Right lobe of liver (tissue), 6 donors: Measurements from ENCODE around the gene TBX1. TPM values are rescaled to one million over a fixed set of nuclear protein-coding genes. Genes with fewer than 3 reads are reported as not detected.
A peak's percentile ranks its signal among the peaks of the same experiment; 100 is the strongest.

Experiments used
- ATAC-seq, 4 donors: fragments of 200-7000 bp; cut with Tn5 transposase; one replicate each; pipeline ENCODE4 v1.9.1; 2020; ENCODE audit warnings: mild to moderate bottlenecking in 4 of 4, moderate library complexity in 4 of 4
- DNase-seq, 3 donors: peaks; one replicate each; pipeline ENCODE4 v3.0.0-alpha.2; 2020
- H3K27ac ChIP-seq, 3 donors: fragments of 200-600 bp; one replicate each; pipeline ENCODE4 v1.8.0; 2022
- H3K27me3 ChIP-seq, 2 donors: fragments of 200-600 bp; one replicate each; pipeline ENCODE4 v1.8.0; 2022
- H3K36me3 ChIP-seq, 4 donors: fragments of 200-600 bp; sonication (generic) in 1 of 4; one replicate each; pipeline versions ENCODE4 v1.5.1 to v1.8.0; 2017 to 2022; ENCODE audit warnings: control low read depth in 1 of 4
- H3K4me1 ChIP-seq, 4 donors: fragments of 200-600 bp; sonication (generic) in 1 of 4; one replicate each; pipeline versions ENCODE4 v1.5.1 to v1.8.0; 2017 to 2022; ENCODE audit warnings: control low read depth in 1 of 4
- H3K4me3 ChIP-seq, 3 donors: fragments of 200-600 bp; one replicate each; pipeline ENCODE4 v1.8.0; 2022
- H3K9me3 ChIP-seq, 4 donors: fragments of 200-600 bp; sonication (generic) in 1 of 4; one replicate each; pipeline versions ENCODE4 v1.5.1 to v1.8.0; 2017 to 2022; ENCODE audit warnings: control low read depth in 1 of 4
- POLR2A ChIP-seq: fragments of 450-650 bp; IDR thresholded peaks from one replicate; pipeline ENCODE4 v1.6.1; 2017; ENCODE audit warnings: antibody characterized with exemption, mild to moderate bottlenecking
- WGBS: methylation state at CpG from one replicate; pipeline ENCODE4 v1.1.6; 2018; ENCODE audit warnings: low coverage, low lambda C conversion rate; ENCODE audit not compliant: insufficient coverage; ENCODE audit errors: missing lambda C conversion rate; 5-methylcytosine and 5-hydroxymethylcytosine counted together
- intact Hi-C, 2 donors: fragments of 100-400 bp; cut with DNase I; formaldehyde crosslinking; loops; one replicate each; pipeline versions ENCODE4 v1.11.2 to v1.14.1; 2022
- total RNA-seq, 6 experiments: library from RNA; depleted of rRNA in 2 of 6; stranded (reverse); fragments of >200 nt in 2 of 6; fragmentation: NEBNext Ultra II Directional in 3 of 6; extraction: Animal tissue kit (Norgen Biotek cat#: 25700) in 3 of 6; gene quantifications; one replicate each; pipeline versions ENCODE4 v1.1.0 to v1.2.4, GENCODE V29; 2016 to 2023
- TF ChIP-seq, protein P1 (sequence below), 4 donors: fragments of 200-600 bp in 3 of 4; fragments of 450-650 bp in 1 of 4; IDR thresholded peaks; one replicate each; pipeline versions ENCODE4 v1.5.1 to v1.8.0; 2016 to 2022; ENCODE audit warnings: antibody characterized with exemption in 4 of 4, mild to moderate bottlenecking in 2 of 4
- donor health status: DM: no; HTN: yes; CAD: no.
- donor health status: DM: no; HTN: no; CAD: no.
- donor health status: DM: no; HTN: no; CAD: no.
- donor health status: DM: no; HTN: yes; CAD: no.
- donor health status: DM: no; HTN: yes; CAD: no.

The TBX1 gene
- total RNA-seq, 6 experiments from 2014 or later: 0.24 to 0.37 (median 0.30) TPM; not detected in 2

DNA sequence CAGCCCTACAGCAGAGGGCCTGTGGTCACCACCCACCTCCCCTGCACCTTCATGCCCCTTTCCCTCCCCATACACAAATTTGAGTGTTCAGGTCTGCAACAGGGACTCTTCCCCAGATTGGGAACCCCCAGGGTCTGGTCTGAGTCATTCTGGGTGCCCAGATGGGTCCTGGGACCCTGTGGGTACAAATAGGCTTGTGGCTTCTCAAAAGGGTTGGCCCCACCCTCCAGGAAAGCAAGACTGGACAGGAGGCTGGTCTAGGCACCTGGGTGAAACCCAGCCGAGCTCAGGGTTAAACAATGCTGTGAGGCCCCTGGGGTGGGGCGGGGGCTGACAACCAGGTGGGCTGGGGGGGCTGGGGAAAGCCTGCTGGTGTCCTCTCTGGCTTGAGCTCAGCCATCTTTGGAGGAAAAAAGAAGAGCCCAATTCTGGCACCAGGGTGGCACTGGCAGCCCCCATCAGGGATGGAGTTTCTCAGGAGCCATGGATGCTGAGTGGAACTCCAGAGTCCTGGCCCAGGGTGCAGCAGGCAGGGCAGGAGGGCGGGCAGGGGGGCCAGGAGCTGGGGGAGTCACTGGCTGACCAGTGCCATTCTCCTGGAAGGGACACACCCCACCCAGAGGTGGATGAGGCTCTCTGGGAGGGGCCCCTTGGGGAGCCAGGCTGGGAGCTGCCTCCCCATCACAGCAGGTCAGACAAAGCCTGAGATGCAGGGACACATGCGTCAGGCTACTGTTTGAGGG, 45.2 kb upstream of the TBX1 start:
- H3K36me3 ChIP-seq: no peaks in the 10 kb centered on the region
- H3K4me3 ChIP-seq: peak overlapping the region in 1 of 3 donors; percentile 50
- H3K9me3 ChIP-seq: no peaks in the 10 kb centered on the region
- ATAC-seq: no peak
- intact Hi-C loops: no loop called here
- H3K27ac ChIP-seq: no peak overlapping the region
- WGBS: no CpG with 5 or more reads among the region's 4 CpGs
- H3K4me1 ChIP-seq: peaks cover 0 to 12% (median 0%) of the 10 kb centered on the region in 4 donors
- TF ChIP-seq, protein P1, sequence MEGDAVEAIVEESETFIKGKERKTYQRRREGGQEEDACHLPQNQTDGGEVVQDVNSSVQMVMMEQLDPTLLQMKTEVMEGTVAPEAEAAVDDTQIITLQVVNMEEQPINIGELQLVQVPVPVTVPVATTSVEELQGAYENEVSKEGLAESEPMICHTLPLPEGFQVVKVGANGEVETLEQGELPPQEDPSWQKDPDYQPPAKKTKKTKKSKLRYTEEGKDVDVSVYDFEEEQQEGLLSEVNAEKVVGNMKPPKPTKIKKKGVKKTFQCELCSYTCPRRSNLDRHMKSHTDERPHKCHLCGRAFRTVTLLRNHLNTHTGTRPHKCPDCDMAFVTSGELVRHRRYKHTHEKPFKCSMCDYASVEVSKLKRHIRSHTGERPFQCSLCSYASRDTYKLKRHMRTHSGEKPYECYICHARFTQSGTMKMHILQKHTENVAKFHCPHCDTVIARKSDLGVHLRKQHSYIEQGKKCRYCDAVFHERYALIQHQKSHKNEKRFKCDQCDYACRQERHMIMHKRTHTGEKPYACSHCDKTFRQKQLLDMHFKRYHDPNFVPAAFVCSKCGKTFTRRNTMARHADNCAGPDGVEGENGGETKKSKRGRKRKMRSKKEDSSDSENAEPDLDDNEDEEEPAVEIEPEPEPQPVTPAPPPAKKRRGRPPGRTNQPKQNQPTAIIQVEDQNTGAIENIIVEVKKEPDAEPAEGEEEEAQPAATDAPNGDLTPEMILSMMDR (IDR thresholded peaks at IDR 0.05): no peak
- no peak for TF ChIP-seq POLR2A
- no peak for DNase-seq
- H3K27me3 ChIP-seq: no peaks in the 10 kb centered on the region

DNA sequence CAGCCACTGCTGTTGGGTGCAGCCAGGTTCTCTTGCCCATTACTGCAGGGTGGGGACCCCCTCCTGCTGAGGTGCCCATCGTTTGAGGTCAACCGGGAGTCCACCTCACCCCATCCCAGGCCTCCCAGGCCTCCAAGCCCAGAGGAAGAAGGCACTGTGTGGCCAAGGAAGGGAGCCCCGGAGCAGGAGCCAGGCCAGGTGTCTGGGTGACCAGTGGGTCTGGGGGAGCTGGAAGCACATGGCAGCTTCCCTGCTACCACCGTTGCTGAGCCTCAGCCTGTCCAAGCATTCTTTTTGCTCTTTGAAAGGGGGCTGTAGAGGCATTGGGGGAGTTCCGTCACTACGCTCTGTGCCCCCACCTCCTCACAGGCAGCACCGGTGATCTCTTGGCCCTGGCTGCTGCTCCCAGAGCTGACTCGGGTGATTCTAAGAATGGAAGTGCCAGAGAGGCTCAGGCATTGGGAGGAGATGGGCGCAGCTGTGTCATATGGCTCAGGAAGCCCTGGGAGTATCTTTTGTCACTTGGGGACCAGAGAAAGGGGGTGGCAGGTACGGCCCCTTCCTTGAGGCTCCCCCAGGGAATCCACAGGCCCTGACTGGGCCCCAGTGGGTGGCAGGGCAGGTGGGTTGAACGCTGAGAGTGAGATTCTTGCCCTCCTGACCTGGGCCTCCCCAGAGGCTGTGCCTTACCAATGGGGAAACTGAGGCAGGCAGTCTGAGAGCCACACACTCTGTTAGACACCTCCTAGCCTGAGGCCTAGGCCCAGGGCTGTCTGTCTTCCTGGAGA, 44.3 kb upstream of the TBX1 start:
- Histone ChIP-seq H3K4me3 (no peak overlapping the region), H3K4me1 (peaks cover 0 to 12% (median 0%) of the 10 kb centered on the region in 4 donors), H3K27ac (no peak overlapping the region), H3K36me3 (no peaks in the 10 kb centered on the region), H3K9me3 (no peaks in the 10 kb centered on the region), H3K27me3 (no peaks in the 10 kb centered on the region)
- intact Hi-C loops: no loop called here
- 90% methylated on average over 2 of the region's 11 CpGs for WGBS
- ATAC-seq (no peak), DNase-seq (no peak)
- no peak for TF ChIP-seq POLR2A
- TF ChIP-seq, protein P1 (IDR thresholded peaks at IDR 0.05): no peak

DNA sequence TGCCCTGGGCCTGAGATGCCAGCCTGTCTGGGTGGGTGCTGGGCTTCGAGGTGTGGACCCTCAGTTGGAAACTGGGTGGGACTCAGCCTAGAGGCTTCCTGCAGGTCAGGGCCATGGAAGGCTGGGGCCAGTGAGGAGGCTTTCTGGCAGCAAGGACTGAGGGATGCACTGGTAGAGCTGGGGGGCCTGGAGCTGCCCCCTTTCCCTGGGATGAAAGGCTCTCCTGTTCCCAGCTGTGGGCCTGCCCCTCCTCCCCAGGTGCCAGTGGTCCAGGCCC, 43.8 kb upstream of the TBX1 start:
- H3K27me3 ChIP-seq: peaks cover 0 to 4% of the 10 kb centered on the region in 2 donors
- H3K27ac ChIP-seq: no peak overlapping the region
- DNase-seq (no peak), ATAC-seq (no peak)
- intact Hi-C loops: no loop called here
- H3K9me3 ChIP-seq: no peaks in the 10 kb centered on the region
- no peak overlapping the region for H3K4me3 ChIP-seq
- peaks cover 0 to 12% (median 0%) of the 10 kb centered on the region in 4 donors for H3K4me1 ChIP-seq
- TF ChIP-seq POLR2A: no peak
- H3K36me3 ChIP-seq: no peaks in the 10 kb centered on the region
- no CpG with 5 or more reads among the region's 1 CpG for WGBS

DNA sequence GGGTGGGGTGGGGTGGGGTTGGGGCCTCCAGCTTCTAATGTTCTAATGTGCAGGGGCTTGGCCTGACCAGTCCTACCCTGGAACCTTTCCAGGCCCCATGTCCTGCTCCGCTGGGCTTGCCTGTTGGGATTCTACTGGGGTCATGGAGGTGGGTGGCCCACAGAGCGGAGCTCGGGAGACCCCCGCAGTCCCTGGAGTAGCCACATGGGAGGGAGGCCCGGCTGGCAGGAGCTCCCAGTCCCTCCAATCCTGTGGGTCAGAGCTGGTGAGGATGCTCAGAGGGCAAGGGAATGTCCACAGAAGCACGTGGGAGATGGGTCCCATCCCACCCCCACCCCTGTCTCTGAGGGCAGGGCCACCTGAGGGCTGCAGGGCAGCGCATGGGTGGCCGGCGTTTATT, 43.4 kb upstream of the TBX1 start:
- Histone ChIP-seq H3K4me3 (no peak overlapping the region), H3K4me1 (peaks cover 0 to 12% (median 0%) of the 10 kb centered on the region in 4 donors), H3K27ac (no peak overlapping the region), H3K27me3 (peaks cover 0 to 6% of the 10 kb centered on the region in 2 donors), H3K9me3 (no peaks in the 10 kb centered on the region), H3K36me3 (no peaks in the 10 kb centered on the region)
- intact Hi-C loops: no loop called here
- DNase-seq: no peak
- WGBS: 0% methylated on average over 1 of the region's 9 CpGs
- no peak for ATAC-seq
- TF ChIP-seq, protein P1 (IDR thresholded peaks at IDR 0.05): no peak
- TF ChIP-seq POLR2A: no peak
